ENCODE data around the gene ACKR4.

The ACKR4 gene

DNA sequence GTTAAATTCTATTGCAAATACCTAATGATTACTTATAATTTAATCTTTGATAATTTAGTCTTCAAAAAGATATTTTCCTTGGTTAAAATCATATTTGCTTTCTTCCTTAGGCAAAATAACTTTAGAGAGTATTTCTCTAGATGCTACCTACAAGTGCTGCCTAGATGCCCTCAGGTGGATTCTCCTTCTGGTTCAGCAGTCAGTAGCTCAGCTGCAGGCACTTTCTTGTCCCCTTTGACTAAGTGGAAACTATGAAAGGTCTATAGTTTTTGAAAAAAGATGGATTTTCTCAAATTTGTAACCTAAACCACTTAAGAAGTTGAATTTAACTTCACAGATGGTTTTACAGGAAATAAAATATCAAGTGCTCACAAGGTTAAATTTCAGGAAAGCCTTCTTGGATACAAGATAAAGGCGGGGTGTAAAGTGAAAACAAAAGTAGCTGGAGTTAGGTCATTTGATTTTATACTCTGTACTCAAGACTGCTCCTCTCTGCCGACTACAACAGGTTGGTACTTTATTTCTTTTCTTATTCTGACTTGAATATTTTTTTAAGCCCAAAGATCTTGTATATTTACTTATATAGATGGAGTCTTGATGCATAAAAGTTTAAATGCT is at the start of gene ACKR4:
Gene ACKR4, plus strand, starts transcription at position 455 of the 618 bp plus-strand sequence. CDS start 3,128 bp downstream, outside the sequence.
- Histone ChIP-seq H4K20me1 (ENCODE audit: insufficient read depth, low read length) (no peaks in the 10 kb centered on the region), H3K4me1 (ENCODE audit: insufficient read depth, low read length, severe bottlenecking) (peaks cover 5% of the 10 kb centered on the region), H3K9me2 (ENCODE audit: low read depth, low read length) (no peaks in the 10 kb centered on the region), H2AFZ (ENCODE audit: low read length) (no peak within 1 kb of the TSS), H3K27me3 (ENCODE audit: insufficient read depth, low read length) (no peaks in the 10 kb centered on the region), H3K79me2 (ENCODE audit: insufficient read depth, low read length) (no peaks in the 10 kb centered on the region), H3K4me3 (ENCODE audit: low read depth, low read length, poor library complexity, severe bottlenecking) (no peak within 1 kb of the TSS), H3F3A (ENCODE audit: insufficient read depth, low read length) (no peaks in the 10 kb centered on the region), H3K9me3 (ENCODE audit: low read length) (no peaks in the 10 kb centered on the region), H3K9ac (ENCODE audit: low read length) (no peak within 1 kb of the TSS), H3K27ac (ENCODE audit: low read depth, low read length, poor library complexity, severe bottlenecking) (no peak within 1 kb of the TSS), H3K36me3 (ENCODE audit: insufficient read depth, low read length) (0 out of 2 replicates have a peak, but pooled peaks cover 6% of the 10 kb centered on the region), H3K4me2 (ENCODE audit: low read length) (0 out of 2 replicates have a peak within 1 kb of the TSS, but pooled peaks have one; percentile 23)
- TF ChIP-seq CTCF (IDR thresholded peaks at IDR 0.05; ENCODE audit: low read length) = no peak
- no peak for TF ChIP-seq EZH2 (IDR thresholded peaks at IDR 0.05; ENCODE audit: borderline replicate concordance, low read length)

DNA sequence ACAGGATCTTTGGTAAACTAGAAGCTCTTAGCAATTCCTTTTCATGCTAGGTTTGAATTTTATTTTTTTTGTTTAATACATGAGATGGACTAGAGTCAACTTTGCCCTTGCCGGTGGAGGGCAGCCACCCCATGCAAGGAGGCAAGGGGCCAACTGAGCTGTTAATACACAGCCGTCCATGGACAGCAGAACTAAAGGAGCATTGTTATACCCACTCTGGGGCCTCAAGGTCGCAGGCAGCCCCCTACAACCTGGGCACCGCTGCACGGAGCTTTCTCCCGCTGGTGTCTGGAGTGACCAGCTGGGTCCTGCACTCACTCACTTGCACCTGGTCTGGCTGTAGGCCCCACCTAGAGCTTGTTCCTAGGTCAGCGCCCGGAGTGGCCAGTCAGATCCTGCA is 47.9 kb upstream of the ACKR4 start:
- Histone ChIP-seq H3K27ac (ENCODE audit: low read depth, low read length, poor library complexity, severe bottlenecking) (no peak overlapping the region), H3K27me3 (ENCODE audit: insufficient read depth, low read length) (no peaks in the 10 kb centered on the region), H3F3A (ENCODE audit: insufficient read depth, low read length) (no peaks in the 10 kb centered on the region), H2AFZ (ENCODE audit: low read length) (no peak overlapping the region), H3K9ac (ENCODE audit: low read length) (no peak overlapping the region), H4K20me1 (ENCODE audit: insufficient read depth, low read length) (no peaks in the 10 kb centered on the region), H3K9me2 (ENCODE audit: low read depth, low read length) (no peaks in the 10 kb centered on the region), H3K4me3 (ENCODE audit: low read depth, low read length, poor library complexity, severe bottlenecking) (no peak overlapping the region), H3K9me3 (ENCODE audit: low read length) (no peaks in the 10 kb centered on the region), H3K4me1 (ENCODE audit: insufficient read depth, low read length, severe bottlenecking) (peaks cover 13% of the 10 kb centered on the region), H3K4me2 (ENCODE audit: low read length) (no peak overlapping the region), H3K36me3 (ENCODE audit: insufficient read depth, low read length) (no peaks in the 10 kb centered on the region), H3K79me2 (ENCODE audit: insufficient read depth, low read length) (no peaks in the 10 kb centered on the region)
- TF ChIP-seq CTCF (IDR thresholded peaks at IDR 0.05; ENCODE audit: low read length) = no peak

GRCh38 chr3:132549890-132550578 is 47.0 kb upstream of the ACKR4 start:
- no peaks in the 10 kb centered on the region for H3K27me3 ChIP-seq (ENCODE audit: insufficient read depth, low read length)
- H3K4me2 ChIP-seq (ENCODE audit: low read length) = no peak overlapping the region
- H3K4me1 ChIP-seq (ENCODE audit: insufficient read depth, low read length, severe bottlenecking) = peaks cover 13% of the 10 kb centered on the region
- no peaks in the 10 kb centered on the region for H3K79me2 ChIP-seq (ENCODE audit: insufficient read depth, low read length)
- no peaks in the 10 kb centered on the region for H3F3A ChIP-seq (ENCODE audit: insufficient read depth, low read length)
- TF ChIP-seq EZH2 (IDR thresholded peaks at IDR 0.05; ENCODE audit: borderline replicate concordance, low read length) (no peak), CTCF (IDR thresholded peaks at IDR 0.05; ENCODE audit: low read length) (no peak)
- H3K9ac ChIP-seq (ENCODE audit: low read length) = no peak overlapping the region
- H3K36me3 ChIP-seq (ENCODE audit: insufficient read depth, low read length) = no peaks in the 10 kb centered on the region
- H3K9me3 ChIP-seq (ENCODE audit: low read length) = no peaks in the 10 kb centered on the region
- H4K20me1 ChIP-seq (ENCODE audit: insufficient read depth, low read length) = no peaks in the 10 kb centered on the region
- no peak overlapping the region for H2AFZ ChIP-seq (ENCODE audit: low read length)
- no peak overlapping the region for H3K4me3 ChIP-seq (ENCODE audit: low read depth, low read length, poor library complexity, severe bottlenecking)
- no peaks in the 10 kb centered on the region for H3K9me2 ChIP-seq (ENCODE audit: low read depth, low read length)
- no peak overlapping the region for H3K27ac ChIP-seq (ENCODE audit: low read depth, low read length, poor library complexity, severe bottlenecking)

Data from OCI-LY1 (cell line).